Stimulated activated CD4-positive, alpha-beta T cell treated with anti-CD3 and anti-CD28 coated beads, Interleukin-15, amount 100 ng/mL, for 24 hours (primary cell): Measurements from ENCODE around the gene CSTF1.
"Not testable (repeated sequence)": the region's sequence is repeated elsewhere in the genome, so short reads cannot be mapped to it uniquely, and the experiment has no call there.

Experiments used
- DNase-seq: peaks from one replicate; pipeline ENCODE4 v3.0.0-alpha.2; 2020

The CSTF1 gene

DNA sequence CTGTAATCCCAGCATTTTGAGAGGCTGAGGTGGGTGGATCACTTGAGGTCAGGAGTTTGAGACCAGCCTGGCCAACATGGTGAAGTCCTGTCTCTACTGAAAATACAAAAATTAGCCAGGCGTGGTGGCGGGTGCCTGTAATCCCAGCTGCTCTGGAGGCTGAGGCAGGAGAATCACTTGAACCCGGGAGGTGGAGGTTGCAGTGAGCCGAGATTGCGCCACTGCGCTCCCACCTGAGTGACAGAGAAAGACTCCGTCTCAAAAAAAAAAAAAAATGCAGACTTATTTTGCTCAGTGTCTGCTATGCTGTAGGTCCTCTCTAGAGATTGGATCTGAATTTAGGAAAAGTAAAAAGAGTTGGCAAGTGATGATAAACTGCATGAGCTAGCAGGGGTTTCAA lies 18.8 kb downstream of the CSTF1 start:
- not testable (repeated sequence) for DNase-seq

DNA sequence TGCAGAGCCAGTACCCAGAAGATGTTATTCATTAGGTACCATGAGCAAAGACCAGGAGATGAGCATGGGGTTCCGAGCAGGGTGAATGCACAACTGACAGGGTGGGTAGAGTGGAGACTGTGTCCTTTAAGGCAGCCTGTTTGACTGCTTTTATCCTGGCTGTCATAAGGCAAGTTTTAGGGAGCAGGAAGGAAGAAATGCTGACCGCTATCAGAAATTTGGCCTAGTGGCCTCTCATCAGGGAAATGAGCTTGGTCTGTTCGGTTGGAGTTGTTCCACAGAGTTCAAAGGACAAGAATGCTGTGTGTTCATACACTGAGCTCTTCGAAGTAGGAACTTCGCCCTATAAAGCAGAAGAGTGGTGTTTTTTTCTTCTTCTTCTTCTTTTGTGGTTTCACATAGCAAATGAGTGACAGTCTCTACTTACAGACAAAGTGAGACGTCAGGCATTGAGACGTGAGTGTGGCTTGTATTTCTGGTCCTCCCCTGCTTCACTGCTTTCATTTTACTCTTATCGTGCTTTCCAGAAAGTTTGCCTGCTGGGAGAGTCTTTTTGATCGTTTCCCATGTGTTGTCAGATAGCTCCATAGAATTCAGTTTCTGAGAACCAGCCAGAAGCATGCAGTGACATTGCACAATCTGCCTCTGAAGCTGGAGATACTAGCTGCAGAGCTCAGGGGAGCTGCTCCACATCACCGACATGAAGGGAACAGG lies 19.5 kb downstream of the CSTF1 start, which contains the start of gene CASS4:
CASS4 (plus strand) TSS at position 502 of the 714 bp plus-strand sequence; CDS start at position 701, 199 bp downstream.
- no peak for DNase-seq

DNA sequence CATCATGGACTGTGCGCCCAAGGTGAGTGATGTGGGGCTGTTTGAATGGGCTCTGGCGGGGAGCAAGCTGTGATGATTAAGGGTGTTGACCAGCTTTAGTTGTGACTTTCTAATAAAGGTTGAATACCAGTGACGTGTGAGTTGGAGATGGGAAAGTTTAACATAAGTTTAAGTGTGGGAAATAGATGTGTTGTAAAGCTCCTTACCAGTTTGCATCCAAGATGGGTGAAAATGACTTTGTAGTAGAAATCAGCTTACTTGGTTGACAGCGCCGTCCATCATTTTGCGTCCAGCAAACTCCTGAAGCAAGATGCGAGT lies 20.0 kb downstream of the CSTF1 start:
- no peak for DNase-seq

DNA sequence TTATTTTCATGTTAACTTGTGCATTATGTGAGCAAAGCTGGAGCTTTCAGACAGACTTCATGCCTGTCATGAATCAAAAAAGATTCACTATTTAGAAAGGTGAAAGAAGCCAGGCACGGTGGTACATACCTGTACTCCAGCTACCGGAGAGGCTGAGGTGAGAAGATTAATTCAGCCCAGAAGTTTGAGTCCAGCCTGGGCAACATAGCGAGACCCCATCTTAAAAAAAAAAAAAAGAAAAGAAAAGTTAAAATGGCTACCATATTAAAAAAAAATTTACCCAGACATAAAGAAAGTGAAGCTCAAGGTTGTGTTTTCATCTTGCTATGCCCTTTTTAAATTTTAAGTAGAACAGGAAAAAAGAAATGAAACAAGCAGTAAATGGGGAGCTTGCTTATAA lies 20.5 kb downstream of the CSTF1 start:
- DNase-seq: no peak

DNA sequence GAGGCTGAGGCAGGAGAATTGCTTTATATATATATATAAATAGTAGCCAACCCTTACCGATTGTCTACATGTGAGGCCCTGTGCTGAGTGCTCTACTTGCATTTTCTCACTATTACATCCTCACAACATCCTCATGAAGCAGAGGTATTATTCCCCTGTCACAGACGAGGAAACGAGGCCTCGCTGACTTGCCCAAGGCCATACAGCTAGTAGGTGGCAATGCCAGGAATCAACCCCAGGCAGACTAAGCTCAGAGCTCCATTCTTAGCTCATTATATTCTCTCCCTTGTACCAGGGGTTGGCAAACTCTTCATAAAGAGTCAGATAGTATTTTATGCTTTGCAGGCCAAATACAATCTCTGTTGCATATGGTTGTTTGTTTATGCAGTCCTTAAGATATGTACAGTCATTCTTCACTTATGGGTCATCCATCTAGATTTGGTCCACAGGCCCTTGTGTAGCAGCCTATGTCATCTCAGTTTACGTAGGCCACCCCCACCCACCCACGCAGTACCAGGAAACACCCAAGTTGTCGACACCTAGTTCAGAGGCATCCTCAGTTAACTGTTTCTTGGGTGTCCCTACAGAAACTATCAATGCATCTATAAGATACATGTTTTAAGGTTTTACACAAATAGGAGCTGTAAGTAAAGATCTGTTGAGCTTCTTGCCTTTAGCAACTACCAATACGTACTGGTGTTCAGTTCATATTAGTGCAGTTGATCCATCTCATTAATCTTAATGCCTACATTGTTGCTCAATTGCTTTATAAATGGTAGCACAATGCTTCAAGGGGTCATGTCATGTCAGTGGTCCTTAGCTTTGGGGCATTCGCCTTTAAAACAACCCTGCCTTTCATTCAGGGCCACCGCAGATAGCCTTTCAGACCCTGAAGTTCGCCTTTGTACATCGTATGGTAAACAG lies 22.7 kb downstream of the CSTF1 start:
- DNase-seq: peak; percentile 73

DNA sequence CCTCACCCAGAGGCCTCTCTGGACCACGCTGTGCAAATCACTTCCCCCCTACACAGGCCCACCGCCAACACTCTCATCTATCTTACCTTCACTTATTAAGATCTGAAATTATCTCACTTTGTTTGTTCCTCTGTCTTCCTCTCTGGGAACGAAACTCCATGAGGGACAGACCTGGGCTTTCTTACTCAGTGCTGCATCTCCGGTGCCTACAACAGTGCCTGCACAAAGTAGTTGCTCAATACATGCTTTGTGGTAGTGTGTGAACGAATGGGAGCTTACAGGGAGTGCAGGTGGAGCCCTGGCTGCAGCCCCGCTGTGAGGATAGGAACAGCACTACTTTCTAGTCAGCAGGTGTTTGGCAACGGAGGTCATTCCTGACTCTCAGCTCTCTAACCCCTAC lies 25.0 kb downstream of the CSTF1 start:
- DNase-seq: no peak

DNA sequence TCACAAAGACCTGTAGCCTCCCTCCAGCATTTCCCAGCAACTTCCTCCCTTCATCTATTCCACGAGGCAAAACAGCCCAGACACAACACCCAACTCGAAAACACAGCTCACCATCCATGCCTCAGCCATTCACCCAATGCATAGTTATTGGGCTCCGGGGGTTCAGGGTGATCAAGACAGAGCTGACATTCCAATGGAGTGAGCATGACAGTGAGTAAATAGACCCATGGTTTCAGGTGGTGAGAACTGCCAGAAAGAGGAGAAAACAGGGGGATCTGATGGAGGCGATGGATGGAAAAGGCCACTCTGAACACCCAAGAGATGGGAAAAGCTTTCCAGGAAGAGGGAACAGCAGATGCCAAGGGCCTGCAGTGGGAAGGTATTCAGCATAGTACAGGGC lies 25.5 kb downstream of the CSTF1 start:
- DNase-seq: no peak

DNA sequence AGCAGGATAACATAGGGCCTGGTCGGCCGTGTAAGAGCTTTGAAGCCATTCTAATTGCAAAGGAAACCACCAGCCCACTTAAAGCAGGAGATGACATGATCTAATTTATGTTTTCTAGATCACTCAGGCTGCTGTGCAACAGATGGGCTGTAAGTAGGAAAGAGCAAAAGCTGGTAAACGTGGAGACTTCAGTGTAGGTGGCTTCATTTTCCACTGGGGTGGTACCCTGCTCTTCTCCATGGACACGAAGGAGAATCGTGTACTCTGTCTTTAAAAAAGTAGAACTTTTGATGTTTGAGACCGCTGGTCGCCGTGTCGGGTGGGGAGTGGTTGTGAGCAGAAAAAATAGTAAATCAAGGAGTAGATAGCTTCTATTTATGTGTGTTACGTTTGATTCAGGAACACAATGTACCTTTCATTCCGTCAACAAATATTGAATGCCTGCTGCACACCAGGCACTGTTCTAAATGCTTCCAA lies 26.0 kb downstream of the CSTF1 start:
- no peak for DNase-seq

DNA sequence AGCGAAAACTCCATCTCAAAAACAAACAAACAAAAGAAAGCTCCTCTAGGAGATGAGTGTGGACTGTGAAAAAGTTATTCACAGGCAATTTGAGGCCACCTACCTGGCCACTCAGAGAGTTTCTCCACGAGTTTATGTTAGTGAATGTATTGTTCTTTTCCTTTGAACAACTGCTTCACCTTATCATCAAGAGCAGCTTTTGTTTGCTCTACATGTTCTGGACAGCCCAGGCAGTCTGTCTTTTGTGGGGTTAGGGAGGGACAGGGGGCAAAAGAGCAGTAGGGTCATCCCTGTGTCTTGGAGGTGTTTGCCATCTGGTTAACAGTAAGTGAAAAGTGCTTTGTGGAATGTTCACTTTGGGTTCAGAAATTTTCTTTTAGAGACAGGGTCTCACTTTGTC lies 27.6 kb downstream of the CSTF1 start:
- no peak for DNase-seq

DNA sequence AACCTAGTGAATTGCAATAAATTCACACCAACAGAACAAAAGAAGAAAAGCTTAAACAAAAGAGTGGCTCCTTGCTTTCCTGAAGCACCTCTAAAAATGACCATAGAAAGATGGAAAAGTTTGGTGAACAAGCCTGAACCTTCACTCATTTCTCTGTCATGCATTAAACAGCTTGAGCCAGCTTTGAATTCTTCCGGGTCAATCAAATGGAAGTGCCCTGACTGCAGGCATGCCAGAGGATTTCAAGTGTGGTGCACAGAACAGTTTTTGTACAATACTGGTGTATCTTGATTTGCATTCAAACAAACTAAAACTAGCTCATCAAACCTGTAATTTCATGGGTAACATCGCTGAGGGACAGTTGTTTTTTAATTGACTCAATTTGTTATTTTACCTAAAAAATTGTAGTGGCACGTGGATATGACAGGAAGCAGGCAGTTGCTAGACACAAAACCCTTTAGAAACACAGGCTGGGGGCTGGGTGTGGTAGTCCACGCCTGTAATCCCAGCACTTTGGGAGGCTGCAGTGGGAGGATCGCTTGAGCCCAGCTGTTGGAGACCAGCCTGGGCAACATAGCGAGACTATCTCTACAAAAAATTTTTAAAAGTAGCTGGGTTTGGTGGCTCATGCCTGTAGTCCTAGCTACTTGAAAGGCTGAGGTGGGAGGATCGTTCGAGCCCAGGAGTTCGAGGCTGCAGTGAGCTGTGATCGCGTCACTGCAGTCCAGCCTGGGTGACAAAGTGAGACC lies 28.7 kb downstream of the CSTF1 start:
- DNase-seq: no peak

DNA sequence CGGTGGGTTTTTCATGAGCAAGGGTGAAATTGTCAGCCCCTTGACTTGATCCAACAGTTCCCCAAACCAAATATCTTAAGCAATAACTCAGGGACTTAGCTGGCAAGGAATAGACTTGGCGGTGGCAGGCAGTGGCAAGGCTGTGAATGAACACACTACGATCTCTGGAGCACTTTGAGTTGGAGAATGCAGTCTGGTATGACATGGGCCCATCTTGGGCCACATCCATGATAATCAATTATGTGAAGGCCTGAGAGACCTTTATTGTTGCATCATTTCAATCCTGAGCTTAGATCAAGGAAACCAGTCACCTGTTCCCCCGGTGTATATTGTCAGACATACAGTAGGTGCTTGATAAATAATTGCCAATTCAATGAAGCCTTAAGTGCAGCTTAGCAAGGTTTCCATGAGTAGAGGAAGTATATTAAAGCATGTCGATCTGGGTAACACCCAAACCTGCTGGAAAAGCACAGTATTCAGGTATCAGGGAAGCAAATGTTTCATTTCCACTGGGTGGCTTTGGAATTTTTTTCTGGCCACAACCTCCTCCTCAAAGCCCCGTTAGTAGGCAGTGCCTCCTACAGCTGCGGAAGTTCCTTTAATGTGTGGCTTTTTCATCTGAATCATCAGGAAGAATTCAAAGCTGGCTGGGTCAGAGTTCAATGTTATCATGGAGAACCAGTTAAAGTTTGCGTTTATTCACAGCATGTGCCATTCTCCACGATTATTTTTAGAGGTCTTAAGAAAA lies 29.8 kb downstream of the CSTF1 start:
- DNase-seq: no peak

DNA sequence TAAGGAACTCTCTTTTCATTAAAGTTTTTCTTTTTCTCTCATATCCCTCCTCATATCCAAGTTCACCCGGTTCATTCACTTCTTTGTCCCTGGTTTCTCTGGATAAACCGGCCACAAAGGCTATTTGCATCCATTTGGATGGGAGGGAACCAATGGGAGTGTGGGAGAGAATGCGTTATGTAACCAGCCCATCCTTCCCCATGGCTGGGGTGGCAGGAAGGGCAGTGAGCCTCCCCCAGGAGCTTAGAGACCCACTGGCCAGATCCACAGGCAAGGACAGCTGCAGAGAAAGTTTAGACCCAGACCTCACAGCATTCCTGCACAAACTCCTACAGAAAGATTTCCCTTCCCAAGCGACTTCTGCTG lies 30.4 kb downstream of the CSTF1 start:
- DNase-seq: no peak

DNA sequence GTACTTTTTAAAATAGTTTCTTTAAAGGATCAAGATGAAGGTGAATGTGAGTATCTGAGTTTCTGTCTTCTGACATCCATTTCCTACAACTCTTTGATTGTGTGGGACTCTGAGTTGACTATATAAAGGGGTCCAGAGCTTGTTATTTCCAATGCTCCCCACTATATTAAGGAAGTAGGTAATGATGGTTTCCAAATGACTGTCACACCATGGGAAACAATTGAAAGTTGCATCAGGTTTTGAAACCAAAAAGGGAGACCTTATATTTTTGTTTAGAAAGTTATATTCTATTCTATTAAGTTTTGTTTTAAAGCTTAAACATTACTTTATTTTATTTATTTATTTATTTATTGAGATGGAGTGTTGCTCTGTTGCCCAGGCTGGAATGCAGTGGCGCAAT lies 30.8 kb downstream of the CSTF1 start:
- no peak for DNase-seq

DNA sequence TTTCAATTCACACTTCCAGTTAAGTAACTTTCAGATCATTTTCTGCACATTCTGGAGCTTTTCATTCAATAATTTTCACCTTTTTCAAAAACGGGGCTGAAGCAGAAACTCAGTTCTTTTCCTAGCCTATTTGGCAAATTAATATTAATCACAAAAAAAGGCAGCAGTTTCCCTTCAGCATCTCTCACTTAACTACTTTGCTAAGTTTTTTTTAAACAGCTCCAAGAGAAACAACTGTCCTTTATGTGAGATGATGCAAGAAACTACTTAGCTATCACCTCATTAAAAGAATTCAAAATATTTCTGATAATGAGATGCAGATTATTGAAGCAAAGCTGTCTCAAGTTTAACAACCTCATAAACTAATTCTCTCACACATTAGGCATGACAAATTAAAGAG lies 31.4 kb downstream of the CSTF1 start:
- DNase-seq: no peak

DNA sequence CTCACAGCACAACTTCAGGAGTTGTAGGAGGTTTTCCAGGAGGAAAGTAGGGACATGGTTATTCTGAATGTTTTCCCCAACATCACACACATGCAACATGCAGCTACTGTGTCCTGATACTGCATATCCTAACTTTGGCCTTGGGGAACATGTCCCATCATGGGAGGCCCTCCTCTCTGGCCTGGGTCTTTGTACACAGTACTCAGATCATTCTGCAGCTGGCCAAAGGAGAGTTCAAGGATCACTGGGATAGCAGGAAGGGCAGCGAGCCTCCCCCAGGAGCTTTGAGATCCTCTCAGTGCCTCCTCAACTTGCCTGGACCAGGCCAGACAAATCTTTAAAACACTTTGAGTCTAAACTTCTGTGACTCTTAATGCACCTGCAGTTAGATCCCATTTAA lies 32.5 kb downstream of the CSTF1 start:
- DNase-seq: no peak

DNA sequence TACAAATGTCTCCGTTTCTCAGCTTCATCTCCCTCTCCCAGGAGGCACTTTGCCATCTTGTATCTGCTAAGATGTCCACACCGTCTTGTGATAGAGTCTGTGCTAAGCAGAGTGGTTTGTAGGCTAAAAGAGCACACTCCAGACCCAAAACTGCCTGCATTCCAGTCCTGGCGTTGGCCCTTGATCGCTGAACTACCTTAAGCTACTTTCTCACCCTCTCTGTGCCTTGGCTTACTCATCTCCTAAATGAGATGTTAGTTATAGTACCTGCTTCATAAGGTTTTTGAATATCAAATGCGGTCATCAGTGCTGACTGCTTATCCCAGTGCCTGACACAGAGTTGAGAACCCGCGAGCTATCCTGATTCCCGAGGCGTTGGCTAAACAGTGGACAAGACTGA lies 33.6 kb downstream of the CSTF1 start:
- no peak for DNase-seq

DNA sequence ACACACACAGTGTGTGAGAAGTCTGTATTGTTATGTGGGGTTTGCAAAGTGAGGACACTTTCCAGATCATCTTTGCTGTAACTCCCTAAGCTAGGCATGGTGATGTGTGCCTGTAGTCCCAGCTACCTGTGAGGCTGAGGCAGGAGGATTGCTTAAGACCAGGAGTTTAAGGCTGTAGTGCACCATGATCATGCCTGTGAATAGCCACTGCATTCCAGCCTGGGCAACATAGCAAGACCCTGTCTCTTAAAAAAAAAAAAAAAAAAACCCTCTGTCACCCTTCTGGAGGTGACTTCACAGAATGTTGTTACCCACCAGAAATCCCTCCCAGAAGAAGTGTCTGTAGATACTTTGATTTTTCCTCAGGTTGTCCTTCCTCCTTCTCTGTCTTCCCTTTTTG lies 34.5 kb downstream of the CSTF1 start:
- DNase-seq: no peak

DNA sequence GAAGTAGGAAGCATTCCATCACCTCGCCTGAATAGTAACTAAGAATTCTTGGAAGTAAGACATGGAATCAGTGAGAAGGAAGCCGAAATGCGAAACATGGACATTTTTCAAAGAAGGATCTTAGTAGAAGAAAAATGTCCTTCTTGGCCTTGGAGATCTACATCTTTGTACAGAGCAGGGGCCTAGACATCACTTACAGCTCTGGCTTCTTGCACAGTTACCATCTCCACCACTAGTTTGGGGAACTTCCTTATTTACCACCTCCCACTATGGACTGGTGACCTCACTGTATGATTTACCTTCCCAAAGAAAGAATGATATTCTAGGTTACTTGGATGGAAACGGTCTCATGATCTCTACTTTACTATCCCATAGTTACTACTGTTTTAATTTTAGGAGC lies 35.4 kb downstream of the CSTF1 start:
- no peak for DNase-seq

DNA sequence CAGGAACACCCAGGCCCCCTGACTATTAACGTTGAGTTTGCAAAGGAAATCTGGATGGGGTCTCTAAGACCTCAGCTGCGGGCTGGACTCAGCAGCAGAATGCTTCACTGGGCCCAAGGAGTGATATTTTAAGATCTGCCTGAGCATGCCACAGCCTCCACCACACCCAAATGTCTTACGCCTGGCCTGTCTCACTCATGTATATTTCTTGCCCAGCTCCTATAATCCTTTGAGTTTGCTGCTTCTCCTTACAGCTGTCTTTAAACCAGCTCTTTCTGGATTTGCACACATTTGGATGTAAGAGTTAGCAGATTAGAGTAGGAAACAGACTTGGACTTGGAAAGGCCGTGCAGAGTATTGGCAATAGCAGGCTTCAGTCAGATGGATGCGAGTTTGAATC lies 36.0 kb downstream of the CSTF1 start:
- DNase-seq: no peak

DNA sequence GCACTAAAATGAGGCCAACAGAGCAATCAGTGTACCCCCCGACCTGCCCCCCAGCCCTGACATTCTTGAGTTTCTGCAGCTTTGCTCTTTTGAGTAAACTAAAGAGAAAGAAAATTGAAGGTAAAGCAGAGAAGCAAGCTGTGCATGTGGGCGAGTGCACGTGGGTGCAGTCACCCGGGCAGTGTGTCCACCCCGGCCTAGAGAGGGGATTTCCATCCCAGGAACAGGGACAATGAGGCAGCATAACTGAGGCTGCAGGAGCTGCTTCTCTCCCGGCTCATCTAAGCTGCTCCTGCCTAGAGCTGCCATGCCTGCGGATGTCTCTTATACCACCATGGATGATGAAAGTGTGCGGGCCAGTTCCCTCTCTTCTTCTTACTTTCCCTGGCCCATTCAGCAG lies 36.4 kb downstream of the CSTF1 start:
- DNase-seq: no peak

DNA sequence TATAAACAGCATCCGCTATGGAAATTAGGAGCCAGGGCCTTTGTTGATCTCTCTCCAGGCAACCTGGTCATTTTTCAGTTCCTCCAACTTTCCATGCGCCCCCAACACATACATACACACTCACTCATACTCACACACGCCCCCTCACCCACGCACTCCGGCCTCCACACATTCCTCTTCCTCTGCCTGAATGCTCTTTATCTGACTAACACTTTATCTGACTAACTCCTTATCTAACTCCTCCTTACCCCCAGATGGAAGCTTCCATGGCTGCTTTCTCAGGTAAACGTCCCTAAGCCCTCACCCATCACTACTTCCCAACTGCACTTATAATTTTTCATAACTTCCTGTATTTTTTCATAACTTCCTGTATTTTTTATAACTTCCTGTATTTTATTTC lies 37.1 kb downstream of the CSTF1 start:
- peak; percentile 64 for DNase-seq

DNA sequence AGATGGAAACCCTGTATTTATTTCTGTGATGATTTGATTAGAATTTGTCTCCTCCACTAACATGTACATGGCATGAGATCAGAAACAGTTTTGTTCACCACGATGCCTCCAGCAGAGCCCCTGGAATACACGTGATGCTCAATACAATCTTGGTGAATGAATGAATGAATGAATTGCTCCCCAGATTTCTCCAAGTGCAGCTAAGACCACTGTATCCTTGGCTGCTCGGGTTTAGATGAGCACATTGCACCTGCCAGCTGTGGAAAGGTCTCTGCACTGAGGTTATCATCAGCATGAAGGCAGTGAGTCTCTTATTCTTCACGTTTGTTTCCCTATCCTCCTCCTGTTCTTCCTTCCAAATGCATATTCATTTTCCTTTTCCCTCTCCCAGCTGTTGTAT lies 37.5 kb downstream of the CSTF1 start:
- DNase-seq: no peak

DNA sequence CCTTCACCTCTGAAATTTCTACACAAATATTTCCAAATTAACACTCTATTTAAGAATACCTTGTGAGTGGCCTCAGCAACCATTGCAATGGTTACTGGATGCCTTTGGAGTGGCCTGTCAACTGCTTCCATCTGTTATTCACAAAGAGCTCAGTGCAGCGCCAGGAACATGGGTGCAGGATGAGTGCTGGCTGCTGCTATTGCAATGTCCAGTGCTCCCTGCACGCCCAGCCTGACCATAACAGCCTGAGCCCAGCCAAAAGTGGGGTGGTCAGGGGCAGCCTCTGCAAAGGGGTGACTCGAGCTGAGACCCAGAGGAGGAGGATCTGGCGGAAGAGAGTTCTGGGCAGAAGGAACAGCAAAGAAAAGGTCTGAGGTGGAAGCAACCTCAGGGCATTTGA lies 38.0 kb downstream of the CSTF1 start:
- no peak for DNase-seq
